ENCODE measurements around the gene RANBP17.
"Not testable (repeated sequence)": the region's sequence is repeated elsewhere in the genome, so short reads cannot be mapped to it uniquely, and the experiment has no call there.

- TF ChIP-seq, protein P1, sequence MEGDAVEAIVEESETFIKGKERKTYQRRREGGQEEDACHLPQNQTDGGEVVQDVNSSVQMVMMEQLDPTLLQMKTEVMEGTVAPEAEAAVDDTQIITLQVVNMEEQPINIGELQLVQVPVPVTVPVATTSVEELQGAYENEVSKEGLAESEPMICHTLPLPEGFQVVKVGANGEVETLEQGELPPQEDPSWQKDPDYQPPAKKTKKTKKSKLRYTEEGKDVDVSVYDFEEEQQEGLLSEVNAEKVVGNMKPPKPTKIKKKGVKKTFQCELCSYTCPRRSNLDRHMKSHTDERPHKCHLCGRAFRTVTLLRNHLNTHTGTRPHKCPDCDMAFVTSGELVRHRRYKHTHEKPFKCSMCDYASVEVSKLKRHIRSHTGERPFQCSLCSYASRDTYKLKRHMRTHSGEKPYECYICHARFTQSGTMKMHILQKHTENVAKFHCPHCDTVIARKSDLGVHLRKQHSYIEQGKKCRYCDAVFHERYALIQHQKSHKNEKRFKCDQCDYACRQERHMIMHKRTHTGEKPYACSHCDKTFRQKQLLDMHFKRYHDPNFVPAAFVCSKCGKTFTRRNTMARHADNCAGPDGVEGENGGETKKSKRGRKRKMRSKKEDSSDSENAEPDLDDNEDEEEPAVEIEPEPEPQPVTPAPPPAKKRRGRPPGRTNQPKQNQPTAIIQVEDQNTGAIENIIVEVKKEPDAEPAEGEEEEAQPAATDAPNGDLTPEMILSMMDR (conservative IDR thresholded peaks at IDR 0.05; ENCODE audit: low read depth in 2 of 2): not testable (repeated sequence)
- TF ChIP-seq, protein P2, sequence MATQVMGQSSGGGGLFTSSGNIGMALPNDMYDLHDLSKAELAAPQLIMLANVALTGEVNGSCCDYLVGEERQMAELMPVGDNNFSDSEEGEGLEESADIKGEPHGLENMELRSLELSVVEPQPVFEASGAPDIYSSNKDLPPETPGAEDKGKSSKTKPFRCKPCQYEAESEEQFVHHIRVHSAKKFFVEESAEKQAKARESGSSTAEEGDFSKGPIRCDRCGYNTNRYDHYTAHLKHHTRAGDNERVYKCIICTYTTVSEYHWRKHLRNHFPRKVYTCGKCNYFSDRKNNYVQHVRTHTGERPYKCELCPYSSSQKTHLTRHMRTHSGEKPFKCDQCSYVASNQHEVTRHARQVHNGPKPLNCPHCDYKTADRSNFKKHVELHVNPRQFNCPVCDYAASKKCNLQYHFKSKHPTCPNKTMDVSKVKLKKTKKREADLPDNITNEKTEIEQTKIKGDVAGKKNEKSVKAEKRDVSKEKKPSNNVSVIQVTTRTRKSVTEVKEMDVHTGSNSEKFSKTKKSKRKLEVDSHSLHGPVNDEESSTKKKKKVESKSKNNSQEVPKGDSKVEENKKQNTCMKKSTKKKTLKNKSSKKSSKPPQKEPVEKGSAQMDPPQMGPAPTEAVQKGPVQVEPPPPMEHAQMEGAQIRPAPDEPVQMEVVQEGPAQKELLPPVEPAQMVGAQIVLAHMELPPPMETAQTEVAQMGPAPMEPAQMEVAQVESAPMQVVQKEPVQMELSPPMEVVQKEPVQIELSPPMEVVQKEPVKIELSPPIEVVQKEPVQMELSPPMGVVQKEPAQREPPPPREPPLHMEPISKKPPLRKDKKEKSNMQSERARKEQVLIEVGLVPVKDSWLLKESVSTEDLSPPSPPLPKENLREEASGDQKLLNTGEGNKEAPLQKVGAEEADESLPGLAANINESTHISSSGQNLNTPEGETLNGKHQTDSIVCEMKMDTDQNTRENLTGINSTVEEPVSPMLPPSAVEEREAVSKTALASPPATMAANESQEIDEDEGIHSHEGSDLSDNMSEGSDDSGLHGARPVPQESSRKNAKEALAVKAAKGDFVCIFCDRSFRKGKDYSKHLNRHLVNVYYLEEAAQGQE (IDR thresholded peaks at IDR 0.05; ENCODE audit: unreplicated experiment): not testable (repeated sequence)
- TF ChIP-seq EZH2 (IDR thresholded peaks at IDR 0.05; ENCODE audit: low read depth, unreplicated experiment); NANOG (IDR thresholded peaks at IDR 0.05; ENCODE audit: borderline replicate concordance); POLR2AphosphoS5 (IDR thresholded peaks at IDR 0.05; ENCODE audit: low read depth); EZH2phosphoT487 (IDR thresholded peaks at IDR 0.05; ENCODE audit: unreplicated experiment); ETS1 (IDR thresholded peaks at IDR 0.05); ZNF114 (CRISPR knock-in tag; IDR thresholded peaks at IDR 0.05); STAT1 (IDR thresholded peaks at IDR 0.05; ENCODE audit: unreplicated experiment); CREB1 (CRISPR knock-in tag; IDR thresholded peaks at IDR 0.05; ENCODE audit: low read depth); JUNB (IDR thresholded peaks at IDR 0.05; ENCODE audit: unreplicated experiment); ZNF331 (CRISPR knock-in tag; IDR thresholded peaks at IDR 0.05; ENCODE audit: low read depth): not testable (repeated sequence)
Measured at GRCh38 chr5:171297941-171298340, 436.1 kb downstream of the RANBP17 start.

All from GM23338 (cell line).